ENCODE results near the gene SEMA3F. TPM values are rescaled to one million over a fixed set of nuclear protein-coding genes. Genes with fewer than 3 reads are reported as not detected.

Gene SEMA3F
- total and polyA plus RNA-seq, 10 of the 15 experiments (the other 5 are each of a cell fraction or from before 2014, with no cell fraction given): 0.08 to 0.28 (median 0.12) TPM; not detected in 6

- TF ChIP-seq SPI1 (IDR thresholded peaks at IDR 0.05; ENCODE audit: borderline replicate concordance, insufficient read depth, low read depth, low read length) (peak; percentile 56; the same call in 1 of the 2 replicates), MTA2 (IDR thresholded peaks at IDR 0.05; ENCODE audit: low read depth) (no peak), MEF2B (IDR thresholded peaks at IDR 0.05; ENCODE audit: partially characterized antibody, poor library complexity, severe bottlenecking) (peak; percentile 36), BMI1 (IDR thresholded peaks at IDR 0.05; ENCODE audit: borderline replicate concordance) (no peak), BHLHE40 (IDR thresholded peaks at IDR 0.05; ENCODE audit: borderline replicate concordance in 1 of 2, low read depth in 2 of 2, low read length in 1 of 2) (peak; percentile 31 to 70; a peak in 3 of 4 replicates), SIX5 (IDR thresholded peaks at IDR 0.05; ENCODE audit: low read depth, low read length, severe bottlenecking) (no peak), HDGF (IDR thresholded peaks at IDR 0.05) (peak; percentile 67; the same call in 1 of the 2 replicates), RCOR1 (conservative IDR thresholded peaks at IDR 0.05; ENCODE audit: low read depth, low read length) (no peak), JUNB (IDR thresholded peaks at IDR 0.05) (no peak), ATF7 (IDR thresholded peaks at IDR 0.05; ENCODE audit: low read depth) (no peak), SIN3A (IDR thresholded peaks at IDR 0.05; ENCODE audit: low read depth, low read length) (peak; percentile 73; the same call in 1 of the 2 replicates), NFXL1 (IDR thresholded peaks at IDR 0.05; ENCODE audit: borderline replicate concordance) (no peak), NKRF (conservative IDR thresholded peaks at IDR 0.05) (0 out of 2 replicates have a peak, but pooled peaks have one; percentile 54), ASH2L (IDR thresholded peaks at IDR 0.05; ENCODE audit: borderline replicate concordance, low read depth) (no peak), YY1 (IDR thresholded peaks at IDR 0.05; ENCODE audit: low read depth, low read length) (peak; percentile 95), PKNOX1 (IDR thresholded peaks at IDR 0.05) (peak; percentile 41), TCF12 (IDR thresholded peaks at IDR 0.05; ENCODE audit: low read depth, low read length) (peak; percentile 37; the same call in 1 of the 2 replicates), IKZF1 (conservative IDR thresholded peaks at IDR 0.05) (peak; percentile 70), MAX (IDR thresholded peaks at IDR 0.05; ENCODE audit: low read depth, low read length) (peak; percentile 28; the same call in 1 of the 2 replicates), CREM (IDR thresholded peaks at IDR 0.05; ENCODE audit: low read depth) (peak; percentile 68; the same call in 1 of the 2 replicates), SP1 (IDR thresholded peaks at IDR 0.05; ENCODE audit: low read depth, low read length) (peak; percentile 43), NBN (IDR thresholded peaks at IDR 0.05) (0 out of 2 replicates have a peak, but pooled peaks have one; percentile 59), CREB1 (IDR thresholded peaks at IDR 0.05; ENCODE audit: low read depth) (peak; percentile 68; the same call in 1 of the 2 replicates), PAX5 (IDR thresholded peaks at IDR 0.05; ENCODE audit: borderline replicate concordance, low read depth, low read length) (peak; percentile 17; the same call in 1 of the 2 replicates), NR2C1 (IDR thresholded peaks at IDR 0.05) (no peak), ELK1 (IDR thresholded peaks at IDR 0.05; ENCODE audit: low read depth, low read length) (peak; percentile 87), SMC3 (IDR thresholded peaks at IDR 0.05; ENCODE audit: borderline replicate concordance, low read length) (no peak), SRF (IDR thresholded peaks at IDR 0.05; ENCODE audit: low read depth in 2 of 2, low read length in 2 of 2) (0 out of 4 replicates have a peak, but pooled peaks of 1 of the 2 experiments have one; percentile 9)
These were observed 82.8 kb downstream of the SEMA3F start (continued) for GRCh38 chr3:50237754-50238548.
